ENCODE measurements around the gene LRP6.

Gene LRP6

DNA sequence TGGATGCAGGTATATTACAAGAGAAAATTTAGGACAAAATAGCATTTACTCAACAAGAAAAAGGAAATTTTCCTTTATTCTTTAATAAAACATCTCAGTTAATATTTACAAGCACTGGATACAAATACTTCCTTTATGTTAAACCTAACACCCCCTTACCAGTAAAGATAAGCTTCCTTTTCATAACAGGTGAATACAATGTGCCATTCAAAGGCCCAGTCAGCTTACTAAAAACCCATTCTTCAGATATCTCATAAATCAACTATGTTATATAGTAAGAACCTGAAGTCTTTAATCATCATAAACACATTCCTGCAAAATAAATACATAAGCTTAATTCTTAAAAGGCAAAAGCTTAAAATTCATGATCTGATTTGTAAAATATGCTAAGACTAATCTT, 52.6 kb downstream of the LRP6 start:
- no peak for TF ChIP-seq CTCF (IDR thresholded peaks at IDR 0.05; ENCODE audit: extremely low read depth, missing control alignments)
- no peak for DNase-seq (ENCODE audit: low spot score)

DNA sequence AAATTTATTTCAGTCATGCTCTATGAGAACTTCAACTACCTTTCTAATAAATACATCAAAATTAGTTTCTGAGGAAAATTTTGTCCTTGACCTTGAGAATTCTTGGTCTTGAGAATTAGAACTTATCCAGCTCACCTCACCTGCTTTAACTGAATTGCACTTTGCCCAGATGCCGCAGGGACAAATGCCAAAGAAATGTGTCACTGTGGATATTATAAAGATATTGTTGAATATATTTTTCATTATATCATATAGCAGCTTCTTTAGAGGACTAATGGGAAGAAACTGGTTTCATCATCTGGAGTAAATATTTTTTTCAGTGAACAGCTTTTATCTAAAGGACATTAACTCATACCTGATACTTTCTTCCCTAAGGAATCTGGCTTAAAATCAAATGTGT, 54.1 kb downstream of the LRP6 start:
- no peak for TF ChIP-seq CTCF (IDR thresholded peaks at IDR 0.05; ENCODE audit: extremely low read depth, missing control alignments)
- DNase-seq (ENCODE audit: low spot score): no peak

GRCh38 chr12:12210983-12211382, 55.9 kb downstream of the LRP6 start:
- no peak for TF ChIP-seq CTCF (IDR thresholded peaks at IDR 0.05; ENCODE audit: extremely low read depth, missing control alignments)
- DNase-seq (ENCODE audit: low spot score): no peak

- DNase-seq (ENCODE audit: low spot score): no peak
- TF ChIP-seq CTCF (IDR thresholded peaks at IDR 0.05; ENCODE audit: extremely low read depth, missing control alignments): no peak
Measured at GRCh38 chr12:12210416-12210815, 56.4 kb downstream of the LRP6 start.

- TF ChIP-seq CTCF (IDR thresholded peaks at IDR 0.05; ENCODE audit: extremely low read depth, missing control alignments): no peak
- no peak for DNase-seq (ENCODE audit: low spot score)
Measured at GRCh38 chr12:12209675-12210074, 57.2 kb downstream of the LRP6 start.

- DNase-seq (ENCODE audit: low spot score): no peak
- no peak for TF ChIP-seq CTCF (IDR thresholded peaks at IDR 0.05; ENCODE audit: extremely low read depth, missing control alignments)
Measured at GRCh38 chr12:12209043-12209442, 57.8 kb downstream of the LRP6 start.

- DNase-seq (ENCODE audit: low spot score): no peak
- TF ChIP-seq CTCF (IDR thresholded peaks at IDR 0.05; ENCODE audit: extremely low read depth, missing control alignments): no peak
Measured at GRCh38 chr12:12207746-12208145, 59.1 kb downstream of the LRP6 start.

Data from GM20000 (cell line).